Lower leg skin (tissue), 3 donors: ENCODE data around the gene EIF4B.

Experiments
- CTCF ChIP-seq, 3 donors: fragments of 450-650 bp; IDR thresholded peaks; one replicate each; pipeline ENCODE4 v1.5.1; 2016; ENCODE audit warnings: antibody characterized with exemption in 3 of 3, mild to moderate bottlenecking in 3 of 3, moderate library complexity in 2 of 3
- POLR2A ChIP-seq, 2 donors: fragments of 450-650 bp; IDR thresholded peaks; one replicate each; pipeline ENCODE4 v1.6.1; 2016 to 2017; ENCODE audit warnings: antibody characterized with exemption in 2 of 2, mild to moderate bottlenecking in 1 of 2, moderate library complexity in 1 of 2

- TF ChIP-seq CTCF (IDR thresholded peaks at IDR 0.05) = no peak
- no peak for TF ChIP-seq POLR2A (IDR thresholded peaks at IDR 0.05)
Observed at GRCh38 chr12:53079226-53080117, 73.2 kb downstream of the EIF4B start, which contains the start of gene SPRYD3.
